PFSK-1 (cell line): ENCODE measurements around the gene BMP7.

Experiments used
- FOXP2 ChIP-seq: optimal IDR thresholded peaks from 2 replicates; pipeline ENCODE3; 2011; ENCODE audit warnings: borderline replicate concordance, control low read depth, inconsistent platforms; ENCODE audit not compliant: insufficient read depth; ENCODE audit errors: extremely low read length, extremely low read depth
- POLR2AphosphoS5 ChIP-seq: IDR thresholded peaks from 2 replicates; pipeline ENCODE4 v1.6.1; 2012; ENCODE audit warnings: low read depth, mild to moderate bottlenecking, control low read depth, low read length, moderate library complexity
- REST ChIP-seq, 2 experiments: IDR thresholded peaks; 2 replicates each; pipeline versions ENCODE4 v1.6.1 to v1.8.0; 2011 to 2012; ENCODE audit warnings: low read depth in 2 of 2, low read length in 2 of 2, control low read depth in 1 of 2, inconsistent platforms in 1 of 2, mild to moderate bottlenecking in 1 of 2, moderate library complexity in 1 of 2; ENCODE audit not compliant: insufficient read depth in 1 of 2
- SIN3A ChIP-seq: IDR thresholded peaks from 2 replicates; pipeline ENCODE4 v1.6.1; 2012; ENCODE audit warnings: mild to moderate bottlenecking, low read length, moderate library complexity, borderline replicate concordance; ENCODE audit not compliant: insufficient read depth
- TAF1 ChIP-seq: IDR thresholded peaks from 2 replicates; pipeline ENCODE4 v1.6.1; 2012; ENCODE audit warnings: low read length, control low read depth, borderline replicate concordance; ENCODE audit not compliant: insufficient read depth

Gene BMP7

GRCh38 chr20:57123504-57123903, 142.9 kb downstream of the BMP7 start:
- TF ChIP-seq POLR2AphosphoS5 (no peak), REST (IDR thresholded peaks at IDR 0.05; ENCODE audit: insufficient read depth in 1 of 2, low read depth in 2 of 2, low read length in 2 of 2) (no peak), FOXP2 (no peak), TAF1 (no peak), SIN3A (no peak)

- TF ChIP-seq SIN3A (no peak), TAF1 (no peak), POLR2AphosphoS5 (no peak), REST (IDR thresholded peaks at IDR 0.05; ENCODE audit: insufficient read depth in 1 of 2, low read depth in 2 of 2, low read length in 2 of 2) (no peak), FOXP2 (no peak)
Observed at GRCh38 chr20:57122536-57123489, 143.6 kb downstream of the BMP7 start.

GRCh38 chr20:57118964-57119363, 147.5 kb downstream of the BMP7 start:
- TF ChIP-seq POLR2AphosphoS5 (no peak), TAF1 (no peak), FOXP2 (no peak), REST (IDR thresholded peaks at IDR 0.05; ENCODE audit: insufficient read depth in 1 of 2, low read depth in 2 of 2, low read length in 2 of 2) (no peak), SIN3A (no peak)
